Right lobe of liver (tissue), 6 donors: ENCODE data around the gene MX2. TPM values are rescaled to one million over a fixed set of nuclear protein-coding genes. Genes with fewer than 3 reads are reported as not detected.
"Not testable (repeated sequence)": the region's sequence is repeated elsewhere in the genome, so short reads cannot be mapped to it uniquely, and the experiment has no call there.

ENCODE experiments used
- ATAC-seq, 4 donors: fragments of 200-7000 bp; cut with Tn5 transposase; one replicate each; pipeline ENCODE4 v1.9.1; 2020; ENCODE audit warnings: mild to moderate bottlenecking in 4 of 4, moderate library complexity in 4 of 4
- DNase-seq, 3 donors: peaks; one replicate each; pipeline ENCODE4 v3.0.0-alpha.2; 2020
- H3K27ac ChIP-seq, 3 donors: fragments of 200-600 bp; one replicate each; pipeline ENCODE4 v1.8.0; 2022
- H3K27me3 ChIP-seq, 2 donors: fragments of 200-600 bp; one replicate each; pipeline ENCODE4 v1.8.0; 2022
- H3K36me3 ChIP-seq, 4 donors: fragments of 200-600 bp; sonication (generic) in 1 of 4; one replicate each; pipeline versions ENCODE4 v1.5.1 to v1.8.0; 2017 to 2022; ENCODE audit warnings: control low read depth in 1 of 4
- H3K4me1 ChIP-seq, 4 donors: fragments of 200-600 bp; sonication (generic) in 1 of 4; one replicate each; pipeline versions ENCODE4 v1.5.1 to v1.8.0; 2017 to 2022; ENCODE audit warnings: control low read depth in 1 of 4
- H3K4me3 ChIP-seq, 3 donors: fragments of 200-600 bp; one replicate each; pipeline ENCODE4 v1.8.0; 2022
- H3K9me3 ChIP-seq, 4 donors: fragments of 200-600 bp; sonication (generic) in 1 of 4; one replicate each; pipeline versions ENCODE4 v1.5.1 to v1.8.0; 2017 to 2022; ENCODE audit warnings: control low read depth in 1 of 4
- POLR2A ChIP-seq: fragments of 450-650 bp; IDR thresholded peaks from one replicate; pipeline ENCODE4 v1.6.1; 2017; ENCODE audit warnings: antibody characterized with exemption, mild to moderate bottlenecking
- WGBS: methylation state at CpG from one replicate; pipeline ENCODE4 v1.1.6; 2018; ENCODE audit warnings: low coverage, low lambda C conversion rate; ENCODE audit not compliant: insufficient coverage; ENCODE audit errors: missing lambda C conversion rate; 5-methylcytosine and 5-hydroxymethylcytosine counted together
- intact Hi-C, 2 donors: fragments of 100-400 bp; cut with DNase I; formaldehyde crosslinking; loops; one replicate each; pipeline versions ENCODE4 v1.11.2 to v1.14.1; 2022
- long read RNA-seq: library from polyadenylated mRNA; unstranded; transcript quantifications from one replicate; pipeline ENCODE4 v2.0.0, GENCODE V29; 2019
- total RNA-seq, 6 experiments: library from RNA; depleted of rRNA in 2 of 6; stranded (reverse); fragments of >200 nt in 2 of 6; fragmentation: NEBNext Ultra II Directional in 3 of 6; extraction: Animal tissue kit (Norgen Biotek cat#: 25700) in 3 of 6; gene quantifications; one replicate each; pipeline versions ENCODE4 v1.1.0 to v1.2.4, GENCODE V29; 2016 to 2023
- TF ChIP-seq, protein P1 (sequence below), 4 donors: fragments of 200-600 bp in 3 of 4; fragments of 450-650 bp in 1 of 4; IDR thresholded peaks; one replicate each; pipeline versions ENCODE4 v1.5.1 to v1.8.0; 2016 to 2022; ENCODE audit warnings: antibody characterized with exemption in 4 of 4, mild to moderate bottlenecking in 2 of 4
- donor health status: DM: no; HTN: yes; CAD: no.
- donor health status: DM: no; HTN: no; CAD: no.
- donor health status: DM: no; HTN: no; CAD: no.
- donor health status: DM: no; HTN: yes; CAD: no.
- donor health status: DM: no; HTN: yes; CAD: no.

MX2 gene, protein sequence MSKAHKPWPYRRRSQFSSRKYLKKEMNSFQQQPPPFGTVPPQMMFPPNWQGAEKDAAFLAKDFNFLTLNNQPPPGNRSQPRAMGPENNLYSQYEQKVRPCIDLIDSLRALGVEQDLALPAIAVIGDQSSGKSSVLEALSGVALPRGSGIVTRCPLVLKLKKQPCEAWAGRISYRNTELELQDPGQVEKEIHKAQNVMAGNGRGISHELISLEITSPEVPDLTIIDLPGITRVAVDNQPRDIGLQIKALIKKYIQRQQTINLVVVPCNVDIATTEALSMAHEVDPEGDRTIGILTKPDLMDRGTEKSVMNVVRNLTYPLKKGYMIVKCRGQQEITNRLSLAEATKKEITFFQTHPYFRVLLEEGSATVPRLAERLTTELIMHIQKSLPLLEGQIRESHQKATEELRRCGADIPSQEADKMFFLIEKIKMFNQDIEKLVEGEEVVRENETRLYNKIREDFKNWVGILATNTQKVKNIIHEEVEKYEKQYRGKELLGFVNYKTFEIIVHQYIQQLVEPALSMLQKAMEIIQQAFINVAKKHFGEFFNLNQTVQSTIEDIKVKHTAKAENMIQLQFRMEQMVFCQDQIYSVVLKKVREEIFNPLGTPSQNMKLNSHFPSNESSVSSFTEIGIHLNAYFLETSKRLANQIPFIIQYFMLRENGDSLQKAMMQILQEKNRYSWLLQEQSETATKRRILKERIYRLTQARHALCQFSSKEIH
- 1 to 10 TPM in 4 of 6 experiments, under 1 TPM in 2; 0.49 to 1.9 (median 1.5) TPM for total RNA-seq
- long read RNA-seq = 0 reads

DNA sequence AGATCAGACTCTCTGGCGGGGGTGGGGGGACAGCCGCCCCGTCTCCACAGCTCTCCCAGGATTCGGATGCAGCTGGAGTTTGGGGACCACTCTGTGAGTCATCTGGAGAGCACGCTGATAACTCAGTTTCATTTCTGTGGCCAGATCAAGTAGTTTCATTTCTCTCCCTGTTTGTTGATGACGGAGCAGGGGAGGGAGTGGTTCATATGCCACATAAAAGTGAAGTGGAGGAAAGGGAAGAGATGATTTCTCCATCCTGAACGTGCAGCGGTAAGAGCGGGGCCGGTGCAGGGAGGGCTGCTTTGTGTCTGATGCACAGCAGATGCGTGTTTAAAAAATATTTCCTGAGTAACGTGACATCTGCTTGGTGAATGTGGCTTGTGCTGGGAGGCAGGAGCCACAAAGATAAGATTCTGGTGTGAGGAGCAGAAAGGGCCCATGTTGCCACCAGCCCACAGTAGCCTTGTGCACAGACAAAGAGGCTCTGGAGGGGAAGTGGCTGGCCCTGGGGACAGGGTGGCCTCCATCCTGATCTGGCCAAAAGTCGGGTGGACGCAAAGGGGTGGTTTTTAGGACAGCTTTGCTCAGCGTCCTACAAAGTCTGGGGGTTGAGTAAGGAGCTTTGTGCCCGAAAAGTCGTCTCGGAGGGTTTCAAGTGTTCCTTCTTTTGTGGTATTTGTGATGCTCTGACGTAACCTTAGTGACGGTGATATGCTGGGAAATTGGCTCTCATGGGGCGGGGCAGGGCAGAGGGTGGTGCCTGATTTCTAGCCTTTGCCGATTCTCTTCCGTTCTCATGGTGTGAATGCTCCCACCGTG lies at the start of gene MX2:
TSS of gene MX2 (plus strand) at position 242 of the 819 bp plus-strand sequence. CDS start 14,880 bp downstream, outside the sequence.
- Histone ChIP-seq H3K9me3 (no peaks in the 10 kb centered on the region), H3K4me1 (no peaks in the 10 kb centered on the region), H3K27ac (peak within 1 kb of the TSS; percentile 8 to 61 (median 57)), H3K27me3 (no peaks in the 10 kb centered on the region), H3K4me3 (peak within 1 kb of the TSS; percentile 7 to 29 (median 15)), H3K36me3 (no peaks in the 10 kb centered on the region)
- ATAC-seq (peak; percentile 56 to 72 (median 60)), DNase-seq (peak in 2 of 3 donors; percentile 50 to 66)
- TF ChIP-seq, protein P1, sequence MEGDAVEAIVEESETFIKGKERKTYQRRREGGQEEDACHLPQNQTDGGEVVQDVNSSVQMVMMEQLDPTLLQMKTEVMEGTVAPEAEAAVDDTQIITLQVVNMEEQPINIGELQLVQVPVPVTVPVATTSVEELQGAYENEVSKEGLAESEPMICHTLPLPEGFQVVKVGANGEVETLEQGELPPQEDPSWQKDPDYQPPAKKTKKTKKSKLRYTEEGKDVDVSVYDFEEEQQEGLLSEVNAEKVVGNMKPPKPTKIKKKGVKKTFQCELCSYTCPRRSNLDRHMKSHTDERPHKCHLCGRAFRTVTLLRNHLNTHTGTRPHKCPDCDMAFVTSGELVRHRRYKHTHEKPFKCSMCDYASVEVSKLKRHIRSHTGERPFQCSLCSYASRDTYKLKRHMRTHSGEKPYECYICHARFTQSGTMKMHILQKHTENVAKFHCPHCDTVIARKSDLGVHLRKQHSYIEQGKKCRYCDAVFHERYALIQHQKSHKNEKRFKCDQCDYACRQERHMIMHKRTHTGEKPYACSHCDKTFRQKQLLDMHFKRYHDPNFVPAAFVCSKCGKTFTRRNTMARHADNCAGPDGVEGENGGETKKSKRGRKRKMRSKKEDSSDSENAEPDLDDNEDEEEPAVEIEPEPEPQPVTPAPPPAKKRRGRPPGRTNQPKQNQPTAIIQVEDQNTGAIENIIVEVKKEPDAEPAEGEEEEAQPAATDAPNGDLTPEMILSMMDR (IDR thresholded peaks at IDR 0.05) = no peak
- TF ChIP-seq POLR2A = peak; percentile 30
- intact Hi-C loops = no loop called here
- WGBS = 41% methylated on average over 7 of the region's 24 CpGs

DNA sequence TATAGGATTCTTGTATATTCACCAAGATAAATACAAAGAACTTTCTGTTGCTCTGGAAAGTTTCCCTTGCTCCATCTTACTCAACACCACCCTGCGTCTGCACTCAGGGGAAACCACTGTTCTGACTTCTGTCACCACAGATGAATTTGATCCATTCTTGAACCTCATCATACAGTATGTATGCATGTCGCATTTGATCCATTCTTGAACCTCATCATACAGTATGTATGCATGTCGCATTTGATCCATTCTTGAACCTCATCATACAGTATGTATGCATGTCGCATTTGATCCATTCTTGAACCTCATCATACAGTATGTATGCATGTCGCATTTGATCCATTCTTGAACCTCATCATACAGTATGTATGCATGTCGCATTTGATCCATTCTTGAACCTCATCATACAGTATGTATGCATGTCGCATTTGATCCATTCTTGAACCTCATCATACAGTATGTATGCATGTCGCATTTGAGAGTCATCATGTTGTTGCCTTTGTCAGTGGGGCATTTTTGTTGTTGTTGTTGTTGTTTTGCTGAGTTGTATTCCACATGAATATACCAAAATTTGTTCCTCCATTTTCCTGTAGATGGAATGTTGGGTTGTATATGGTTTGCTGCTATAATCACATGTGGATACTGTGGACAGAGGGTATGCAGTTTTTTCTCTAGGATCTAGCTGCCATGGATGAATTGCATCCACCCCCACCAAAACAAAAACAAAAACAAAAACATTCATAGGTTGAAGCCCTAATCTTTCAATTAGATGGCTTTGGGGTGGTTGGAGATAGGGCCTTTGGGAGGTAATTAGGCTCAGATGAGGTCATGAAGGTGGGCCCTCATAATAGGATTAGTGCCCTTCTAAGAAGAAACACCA lies 48.3 kb upstream of the MX2 start:
- H3K36me3 ChIP-seq, H3K4me3 ChIP-seq, H3K4me1 ChIP-seq, ATAC-seq, intact Hi-C loops, DNase-seq, H3K27ac ChIP-seq, H3K9me3 ChIP-seq: not testable (repeated sequence)
- WGBS = 88% methylated on average over 4 of the region's 8 CpGs
- H3K27me3 ChIP-seq = peaks cover 0 to 13% of the 10 kb centered on the region in 2 donors

DNA sequence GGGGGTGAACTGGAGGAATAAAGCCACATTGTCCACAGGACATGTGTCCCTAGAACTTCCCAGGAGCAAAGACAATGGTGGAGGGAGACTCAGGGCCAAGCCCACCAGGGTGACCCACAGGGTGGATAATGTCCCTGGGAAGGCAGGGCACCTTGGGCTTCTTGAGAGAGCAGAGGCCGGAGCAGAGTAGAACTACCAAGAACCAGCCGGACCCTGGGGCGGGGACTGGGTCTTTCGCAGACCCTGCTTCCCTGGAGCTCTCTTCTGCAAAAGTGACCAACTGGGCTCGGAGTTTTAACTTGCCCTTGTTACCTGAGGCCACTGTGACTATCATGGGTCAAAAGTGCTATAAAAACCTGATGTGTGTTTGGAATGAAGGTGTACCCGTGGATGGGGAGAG lies 46.1 kb upstream of the MX2 start:
- intact Hi-C loops = no loop called here

More for the DNA sequence above, 46.1 kb upstream of the MX2 start:
- Histone ChIP-seq H3K27me3 (peaks cover 0 to 13% of the 10 kb centered on the region in 2 donors), H3K9me3 (no peaks in the 10 kb centered on the region), H3K4me1 (peaks cover 0 to 8% (median 0%) of the 10 kb centered on the region in 4 donors), H3K36me3 (no peaks in the 10 kb centered on the region), H3K27ac (no peak overlapping the region), H3K4me3 (no peak overlapping the region)
- no CpG with 5 or more reads among the region's 6 CpGs for WGBS
- ATAC-seq = no peak
- no peak for TF ChIP-seq POLR2A
- TF ChIP-seq, protein P1 (IDR thresholded peaks at IDR 0.05) = no peak
- DNase-seq = no peak
